ENCODE results near the gene COL5A1.

DNA sequence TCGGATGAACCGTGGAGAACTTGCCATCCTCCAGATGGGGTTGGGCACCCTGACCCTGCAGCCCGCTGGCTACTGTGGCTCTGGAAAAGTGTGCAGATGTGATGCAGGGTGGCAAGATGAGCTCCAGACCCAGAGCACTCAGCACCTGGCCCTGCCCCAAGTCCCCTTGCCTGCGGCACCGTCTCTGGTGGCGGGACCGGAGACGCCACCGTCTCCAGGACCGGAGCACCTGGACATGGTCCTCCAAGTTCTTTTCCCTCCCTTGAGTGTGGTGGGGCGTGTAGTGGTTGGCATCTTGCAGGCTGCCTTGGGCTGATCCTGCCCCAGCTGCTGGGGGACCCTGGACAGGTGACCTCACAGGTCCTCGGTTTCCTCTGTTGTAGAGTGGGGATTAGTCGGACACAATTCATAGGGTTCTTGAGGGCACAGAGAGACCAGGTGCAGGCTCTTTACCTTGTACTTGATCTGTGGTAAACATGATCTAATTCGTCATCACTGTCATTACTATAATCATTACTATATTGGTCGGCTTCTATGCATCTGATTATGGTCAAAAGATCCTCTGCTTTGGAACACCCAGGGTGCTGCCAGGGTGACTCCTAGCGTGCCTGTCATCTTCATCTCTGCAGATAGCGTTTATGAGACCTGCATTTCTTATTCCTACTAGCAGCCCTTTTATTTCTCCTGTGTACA, 83.5 kb downstream of the COL5A1 start:
- TF ChIP-seq, protein P1, sequence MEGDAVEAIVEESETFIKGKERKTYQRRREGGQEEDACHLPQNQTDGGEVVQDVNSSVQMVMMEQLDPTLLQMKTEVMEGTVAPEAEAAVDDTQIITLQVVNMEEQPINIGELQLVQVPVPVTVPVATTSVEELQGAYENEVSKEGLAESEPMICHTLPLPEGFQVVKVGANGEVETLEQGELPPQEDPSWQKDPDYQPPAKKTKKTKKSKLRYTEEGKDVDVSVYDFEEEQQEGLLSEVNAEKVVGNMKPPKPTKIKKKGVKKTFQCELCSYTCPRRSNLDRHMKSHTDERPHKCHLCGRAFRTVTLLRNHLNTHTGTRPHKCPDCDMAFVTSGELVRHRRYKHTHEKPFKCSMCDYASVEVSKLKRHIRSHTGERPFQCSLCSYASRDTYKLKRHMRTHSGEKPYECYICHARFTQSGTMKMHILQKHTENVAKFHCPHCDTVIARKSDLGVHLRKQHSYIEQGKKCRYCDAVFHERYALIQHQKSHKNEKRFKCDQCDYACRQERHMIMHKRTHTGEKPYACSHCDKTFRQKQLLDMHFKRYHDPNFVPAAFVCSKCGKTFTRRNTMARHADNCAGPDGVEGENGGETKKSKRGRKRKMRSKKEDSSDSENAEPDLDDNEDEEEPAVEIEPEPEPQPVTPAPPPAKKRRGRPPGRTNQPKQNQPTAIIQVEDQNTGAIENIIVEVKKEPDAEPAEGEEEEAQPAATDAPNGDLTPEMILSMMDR (IDR thresholded peaks at IDR 0.05; ENCODE audit: borderline replicate concordance, extremely low read depth, low read length, poor library complexity, severe bottlenecking), result no peak
- no peak for TF ChIP-seq EZH2 (IDR thresholded peaks at IDR 0.05; ENCODE audit: borderline replicate concordance, low read depth, low read length, severe bottlenecking)

Data from DND-41 (cell line).